SU-DHL-6 (cell line): ENCODE measurements around the gene IFITM5.

Source experiments
- H2AFZ ChIP-seq: fragments of 200-600 bp; sonication (generic); 2 replicates; pipeline ENCODE4 v1.6.1; 2014; ENCODE audit warnings: low read depth, mild to moderate bottlenecking, moderate library complexity, mixed read lengths, antibody characterized with exemption, low read length; ENCODE audit not compliant: severe bottlenecking
- H3F3A ChIP-seq: fragments of 200-600 bp; shearing (Covaris generic); 2 replicates; pipeline ENCODE4 v1.6.0; 2016; ENCODE audit warnings: antibody characterized with exemption, mild to moderate bottlenecking; ENCODE audit not compliant: insufficient read depth
- H3K27ac ChIP-seq: fragments of 200-600 bp; sonication (generic); 2 replicates; pipeline ENCODE4 v1.5.1; 2016; ENCODE audit warnings: low read depth, mild to moderate bottlenecking, low read length, moderate library complexity, mixed read lengths
- H3K27me3 ChIP-seq: fragments of 200-600 bp; sonication (generic), shearing (Covaris generic); 2 replicates; pipeline ENCODE4 v1.6.0; 2014; ENCODE audit warnings: mild to moderate bottlenecking, low read length
- H3K36me3 ChIP-seq: fragments of 200-600 bp; sonication (generic); 2 replicates; pipeline ENCODE4 v1.6.1; 2014; ENCODE audit warnings: mild to moderate bottlenecking, low read length, mixed read lengths
- H3K4me2 ChIP-seq: fragments of 300-600, 200-600 bp; shearing (Covaris generic), sonication (generic); 2 replicates; pipeline ENCODE4 v1.6.0; 2014; ENCODE audit warnings: low read length, low read depth, mild to moderate bottlenecking; ENCODE audit not compliant: poor library complexity, severe bottlenecking
- H3K4me3 ChIP-seq: fragments of 200-600 bp; sonication (generic); 2 replicates; pipeline ENCODE4 v1.5.1; 2014; ENCODE audit warnings: antibody characterized with exemption, low read length, mild to moderate bottlenecking, mixed read lengths; ENCODE audit not compliant: insufficient read depth, poor library complexity, severe bottlenecking
- H3K79me2 ChIP-seq: fragments of 200-600 bp; sonication (generic); 2 replicates; pipeline ENCODE4 v1.6.1; 2014; ENCODE audit warnings: mild to moderate bottlenecking, low read length, moderate library complexity; ENCODE audit not compliant: insufficient read depth
- H3K9ac ChIP-seq: fragments of 200-600 bp; sonication (generic); 2 replicates; pipeline ENCODE4 v1.7.0; 2014; ENCODE audit warnings: mild to moderate bottlenecking, low read length
- H3K9me2 ChIP-seq: fragments of 200-600 bp; sonication (generic); replicated peaks from 2 replicates; pipeline ENCODE4 v1.6.1; 2014; ENCODE audit warnings: low read length; ENCODE audit not compliant: insufficient read depth
- H3K9me3 ChIP-seq: fragments of 200-600 bp; sonication (generic); 2 replicates; pipeline ENCODE4 v1.6.1; 2014; ENCODE audit warnings: low read length, mixed read lengths; ENCODE audit not compliant: insufficient read depth
- H4K20me1 ChIP-seq: fragments of 200-600 bp; sonication (generic); 2 replicates; pipeline ENCODE4 v1.6.1; 2014; ENCODE audit warnings: low read depth, mild to moderate bottlenecking, antibody characterized with exemption, low read length, moderate library complexity, mixed read lengths
- EZH2phosphoT487 ChIP-seq: fragments of 200-600 bp; sonication (generic), shearing (Covaris generic); conservative IDR thresholded peaks from 2 replicates; pipeline ENCODE4 v1.6.1; 2018; ENCODE audit warnings: mild to moderate bottlenecking, antibody characterized with exemption, low read length, moderate library complexity, mixed read lengths
- TF ChIP-seq, protein P1 (sequence below): fragments of 200-600 bp; sonication (generic); IDR thresholded peaks from one replicate; pipeline ENCODE4 v1.5.1; 2017; ENCODE audit warnings: antibody characterized with exemption, mild to moderate bottlenecking, low read length, moderate library complexity; ENCODE audit not compliant: insufficient read depth, poor library complexity, severe bottlenecking

IFITM5 gene

DNA sequence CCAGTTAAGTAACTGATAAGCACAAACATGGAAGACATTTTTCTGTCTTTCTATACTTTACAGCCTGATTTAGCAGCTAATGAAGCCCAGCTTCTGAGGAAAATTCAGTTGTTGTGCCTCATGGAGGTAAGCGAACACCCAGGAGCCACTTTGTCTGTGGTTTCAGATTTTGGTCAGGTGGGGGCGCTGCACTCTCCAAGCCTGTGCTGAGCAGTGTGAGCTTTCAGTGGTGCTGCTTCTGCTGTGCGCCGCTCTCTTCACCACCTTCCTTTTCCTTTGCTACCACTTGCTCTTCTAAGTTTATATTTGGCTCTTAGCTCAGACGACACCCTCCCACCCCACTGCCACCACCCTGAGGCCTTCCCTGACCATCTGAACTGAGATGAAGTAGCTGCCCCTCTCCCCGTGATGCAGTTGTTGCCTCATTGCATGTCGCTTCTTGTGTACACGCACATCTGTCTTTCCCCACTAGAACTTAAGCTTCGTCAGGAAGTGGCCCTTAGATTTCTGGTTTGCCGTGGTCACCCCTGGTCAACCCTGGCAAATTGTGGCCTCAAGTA lies 48.5 kb downstream of the IFITM5 start:
- Histone ChIP-seq H3K27ac (no peak overlapping the region), H3K9me2 (no peaks in the 10 kb centered on the region), H2AFZ (no peak overlapping the region), H4K20me1 (no peaks in the 10 kb centered on the region), H3K9me3 (no peaks in the 10 kb centered on the region), H3F3A (peaks cover 6% of the 10 kb centered on the region; the same call in 1 of the 2 replicates), H3K4me2 (no peak overlapping the region), H3K79me2 (no peaks in the 10 kb centered on the region), H3K9ac (no peak overlapping the region), H3K36me3 (peaks cover 26% of the 10 kb centered on the region), H3K27me3 (no peaks in the 10 kb centered on the region), H3K4me3 (no peak overlapping the region)
- TF ChIP-seq, protein P1, sequence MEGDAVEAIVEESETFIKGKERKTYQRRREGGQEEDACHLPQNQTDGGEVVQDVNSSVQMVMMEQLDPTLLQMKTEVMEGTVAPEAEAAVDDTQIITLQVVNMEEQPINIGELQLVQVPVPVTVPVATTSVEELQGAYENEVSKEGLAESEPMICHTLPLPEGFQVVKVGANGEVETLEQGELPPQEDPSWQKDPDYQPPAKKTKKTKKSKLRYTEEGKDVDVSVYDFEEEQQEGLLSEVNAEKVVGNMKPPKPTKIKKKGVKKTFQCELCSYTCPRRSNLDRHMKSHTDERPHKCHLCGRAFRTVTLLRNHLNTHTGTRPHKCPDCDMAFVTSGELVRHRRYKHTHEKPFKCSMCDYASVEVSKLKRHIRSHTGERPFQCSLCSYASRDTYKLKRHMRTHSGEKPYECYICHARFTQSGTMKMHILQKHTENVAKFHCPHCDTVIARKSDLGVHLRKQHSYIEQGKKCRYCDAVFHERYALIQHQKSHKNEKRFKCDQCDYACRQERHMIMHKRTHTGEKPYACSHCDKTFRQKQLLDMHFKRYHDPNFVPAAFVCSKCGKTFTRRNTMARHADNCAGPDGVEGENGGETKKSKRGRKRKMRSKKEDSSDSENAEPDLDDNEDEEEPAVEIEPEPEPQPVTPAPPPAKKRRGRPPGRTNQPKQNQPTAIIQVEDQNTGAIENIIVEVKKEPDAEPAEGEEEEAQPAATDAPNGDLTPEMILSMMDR: peak; percentile 71
- no peak for TF ChIP-seq EZH2phosphoT487

DNA sequence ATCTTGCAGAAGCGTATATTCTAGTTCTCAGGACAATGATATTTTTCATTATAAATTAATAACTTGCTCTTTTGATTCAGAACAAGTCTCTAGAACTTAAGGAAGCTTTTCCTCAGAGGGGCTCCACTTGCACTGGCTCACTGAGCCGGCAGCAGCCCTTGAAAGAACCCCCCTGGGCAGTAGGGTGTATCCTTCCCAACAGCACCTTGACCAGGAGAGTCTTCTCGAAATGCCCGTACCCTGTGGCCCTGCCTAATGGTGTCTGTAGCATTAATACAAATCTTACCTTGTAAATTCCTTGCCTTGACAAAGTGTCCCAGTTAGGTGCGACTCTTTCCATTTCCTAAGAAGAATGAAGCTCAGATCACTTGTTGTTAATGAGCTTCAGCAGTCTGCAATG lies 49.1 kb downstream of the IFITM5 start:
- H3K27ac ChIP-seq: no peak overlapping the region
- no peaks in the 10 kb centered on the region for H3K9me2 ChIP-seq
- no peak overlapping the region for H3K4me2 ChIP-seq
- no peaks in the 10 kb centered on the region for H3K9me3 ChIP-seq
- no peaks in the 10 kb centered on the region for H3K27me3 ChIP-seq
- H3K9ac ChIP-seq: no peak overlapping the region
- no peaks in the 10 kb centered on the region for H3K79me2 ChIP-seq
- H3K36me3 ChIP-seq: peaks cover 32% of the 10 kb centered on the region
- TF ChIP-seq EZH2phosphoT487: no peak
- TF ChIP-seq, protein P1: no peak
- H2AFZ ChIP-seq: no peak overlapping the region
- no peaks in the 10 kb centered on the region for H4K20me1 ChIP-seq
- no peak overlapping the region for H3K4me3 ChIP-seq
- peaks cover 6% of the 10 kb centered on the region; the same call in 1 of the 2 replicates for H3F3A ChIP-seq

DNA sequence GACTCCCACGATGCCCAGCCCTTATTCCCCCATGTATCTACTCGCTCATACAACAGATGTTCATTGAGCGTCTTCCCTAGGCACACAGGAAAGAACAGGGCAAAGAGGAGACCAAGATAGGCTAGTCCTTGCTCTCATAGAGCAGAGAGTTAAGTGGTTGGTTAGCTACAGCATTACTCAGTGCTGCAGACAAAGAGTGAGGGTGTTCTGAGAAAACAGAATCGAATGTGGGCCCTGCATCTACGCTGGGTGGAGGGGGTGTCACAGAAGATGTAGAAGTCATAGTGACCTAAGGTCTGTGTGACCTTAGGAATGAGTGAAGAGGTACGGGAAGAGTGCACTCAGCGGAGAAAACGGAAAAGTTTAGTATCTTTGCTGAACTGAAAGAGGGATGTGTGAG lies 50.3 kb downstream of the IFITM5 start:
- Histone ChIP-seq H2AFZ (no peak overlapping the region), H3K27me3 (no peaks in the 10 kb centered on the region), H4K20me1 (no peaks in the 10 kb centered on the region), H3K4me2 (no peak overlapping the region), H3F3A (no peaks in the 10 kb centered on the region), H3K9ac (no peak overlapping the region), H3K9me2 (no peaks in the 10 kb centered on the region), H3K36me3 (peaks cover 42% of the 10 kb centered on the region), H3K79me2 (no peaks in the 10 kb centered on the region), H3K27ac (no peak overlapping the region), H3K9me3 (no peaks in the 10 kb centered on the region), H3K4me3 (no peak overlapping the region)
- no peak for TF ChIP-seq EZH2phosphoT487
- TF ChIP-seq, protein P1: no peak
